Measurements from ENCODE around the gene NUDT8. TPM values are rescaled to one million over a fixed set of nuclear protein-coding genes. Genes with fewer than 3 reads are reported as not detected.

NUDT8 gene
- total and polyA plus RNA-seq, 9 of the 15 experiments (the other 6 are each of a cell fraction or from before 2014, with no cell fraction given): 0.23 to 27.8 (median 5.0) TPM

DNA sequence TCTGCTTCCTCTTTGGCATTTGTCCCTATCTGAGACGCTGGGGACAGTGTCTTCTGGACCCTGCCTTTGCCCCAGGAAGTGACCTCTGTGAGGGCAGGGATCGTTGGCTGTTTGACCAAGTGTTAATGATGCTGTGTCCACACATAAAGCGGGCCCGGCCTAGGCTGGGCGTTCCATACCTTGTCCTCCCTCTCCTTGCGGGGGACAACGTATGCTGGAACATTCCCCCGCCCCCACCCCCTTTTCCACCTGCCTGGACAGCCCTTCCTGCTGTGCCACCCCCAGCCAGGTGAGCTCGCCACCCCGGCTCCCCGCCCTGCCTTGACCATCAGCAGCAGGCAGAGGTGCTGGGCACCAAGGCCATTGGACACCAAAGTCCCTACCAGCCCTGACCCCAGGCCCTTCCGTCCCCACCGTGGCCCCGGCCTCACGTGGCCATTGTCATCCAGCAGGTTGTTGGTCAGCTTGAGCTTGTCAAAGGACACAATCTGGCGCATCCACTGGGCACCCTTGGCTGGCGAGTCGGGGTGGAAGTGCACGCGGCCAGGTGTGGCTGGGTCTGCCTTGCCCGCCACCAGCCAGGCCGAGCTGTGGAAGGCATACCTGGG is 4.1 kb upstream of the NUDT8 start:
- intact Hi-C loops (cut with micrococcal nuclease) (loop anchor here (5.0 kb wide), 1 partner anchor 63 kb away; no protein-coding TSS in a partner anchor), in situ Hi-C loops (cut with MboI) (no loop called here)
- no peaks in the 10 kb centered on the region for H3K9me1 ChIP-seq (ENCODE audit: control insufficient read depth, insufficient read depth, low read length)
- H3K4me3 ChIP-seq: no peak overlapping the region
- no peak overlapping the region for H2AFZ ChIP-seq (ENCODE audit: low read depth, low read length)
- WGBS (ENCODE audit: insufficient coverage, low coverage, missing lambda C conversion rate): 60% methylated on average over 19 of the region's 22 CpGs
- no peaks in the 10 kb centered on the region for H4K20me1 ChIP-seq (replicated peaks; ENCODE audit: control insufficient read depth, insufficient read depth, low read length)
- BruUV-seq (replicated peaks): no TSS peak
- H3K27ac ChIP-seq (ENCODE audit: extremely low read depth, low read depth, low read length): no peak overlapping the region
- FAIRE-seq (no peak), DNase-seq (ENCODE audit: extremely low read depth in 1 of 4, low spot score in 3 of 4) (no peak), ATAC-seq (no peak)
- TF ChIP-seq CBX5 (IDR thresholded peaks at IDR 0.05; ENCODE audit: borderline replicate concordance, low read depth) (no peak), ZNF239 (CRISPR knock-in tag; IDR thresholded peaks at IDR 0.05) (no peak), USF1 (CRISPR knock-in tag; IDR thresholded peaks at IDR 0.05) (0 out of 2 replicates have a peak, but pooled peaks have one; percentile 25)
- no peak overlapping the region for H3K4me2 ChIP-seq (ENCODE audit: insufficient read depth, low read length)
- no peaks in the 10 kb centered on the region for H3K36me3 ChIP-seq (ENCODE audit: control insufficient read depth, insufficient read depth, low read length)
- ChIA-PET CTCF (ENCODE audit: low intra/inter-chr PET ratio) (no interaction called here), POLR2A (no interaction called here)
- H3K9me3 ChIP-seq (replicated peaks; ENCODE audit: control insufficient read depth, insufficient read depth, low read depth, low read length): no peaks in the 10 kb centered on the region
- H3K9ac ChIP-seq (ENCODE audit: insufficient read depth in 1 of 2, low read depth in 2 of 2, low read length in 2 of 2): 0 out of 4 replicates have a peak overlapping the region, but pooled peaks of 1 of the 2 experiments have one; percentile 13
- no peaks in the 10 kb centered on the region for H3K79me2 ChIP-seq (ENCODE audit: control insufficient read depth, insufficient read depth, low read length)
- no peaks in the 10 kb centered on the region for H3K27me3 ChIP-seq (ENCODE audit: control insufficient read depth in 2 of 2, insufficient read depth in 2 of 2, low read length in 2 of 2)
- peaks cover 10 to 59% of the 10 kb centered on the region in 2 experiments; a peak in 4 of 5 replicates for H3K4me1 ChIP-seq (replicated peaks in 1 of 2; ENCODE audit: control insufficient read depth in 2 of 2, insufficient read depth in 2 of 2, low read length in 2 of 2)

Data from K562 (cell line).